ENCODE data around the gene IQGAP3. TPM values are rescaled to one million over a fixed set of nuclear protein-coding genes. Genes with fewer than 3 reads are reported as not detected.
A peak's percentile ranks its signal among the peaks of the same experiment; 100 is the strongest.

Gene IQGAP3
- polyA plus RNA-seq, 2 of the 4 experiments (the other 2 are of a cell fraction), result 15.6 to 17.0 TPM

DNA sequence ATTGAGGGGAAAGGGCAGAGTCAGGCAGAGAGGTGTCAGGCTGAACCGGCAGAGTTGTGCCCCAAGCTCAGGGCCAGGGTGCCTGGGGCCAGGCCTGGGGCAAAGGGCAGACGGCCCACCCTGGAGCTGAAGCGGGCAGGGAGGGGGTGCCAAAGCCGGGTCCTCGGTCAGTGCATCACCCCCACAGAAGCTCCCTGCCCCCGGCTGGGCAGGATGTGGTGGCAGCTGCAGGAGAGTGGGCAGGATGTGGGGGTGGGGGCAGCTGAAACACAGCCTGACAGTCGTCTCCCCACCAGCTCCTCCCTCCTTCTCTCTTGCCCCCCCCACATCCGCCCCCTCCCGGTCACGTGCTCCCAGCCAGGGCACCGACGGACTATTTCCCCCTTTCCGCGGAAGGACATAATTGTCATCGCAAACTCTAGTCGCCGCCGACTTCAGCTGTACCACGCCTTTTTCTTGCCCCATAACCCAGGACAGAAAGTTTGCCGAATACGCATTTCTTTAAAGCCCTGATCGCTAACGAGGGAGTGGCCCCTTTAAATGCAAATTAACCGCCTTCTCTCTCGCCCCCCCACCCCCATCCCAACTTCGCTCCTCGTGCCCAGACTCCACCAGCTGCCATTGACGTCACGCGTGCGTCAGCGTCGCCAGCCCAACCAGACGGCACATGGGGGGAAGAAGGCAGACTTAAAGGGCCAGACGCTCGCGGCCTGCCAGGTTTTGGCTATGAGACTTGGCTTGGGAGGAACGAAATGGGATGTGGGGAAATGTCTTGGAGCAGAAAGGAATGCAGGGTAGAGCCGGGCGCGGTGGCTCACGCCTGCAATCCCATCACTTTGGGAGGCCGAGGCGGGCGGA lies 67.3 kb downstream of the IQGAP3 start (continued):
- TF ChIP-seq, protein P1, sequence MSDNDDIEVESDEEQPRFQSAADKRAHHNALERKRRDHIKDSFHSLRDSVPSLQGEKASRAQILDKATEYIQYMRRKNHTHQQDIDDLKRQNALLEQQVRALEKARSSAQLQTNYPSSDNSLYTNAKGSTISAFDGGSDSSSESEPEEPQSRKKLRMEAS (IDR thresholded peaks at IDR 0.05), result peak; percentile 99
- TF ChIP-seq FOSL2 (IDR thresholded peaks at IDR 0.05) (no peak), FOSL2 (CRISPR knock-in tag; IDR thresholded peaks at IDR 0.05) (peak; percentile 77), RARB (CRISPR knock-in tag; IDR thresholded peaks at IDR 0.05) (peak; percentile 79), ZNF302 (CRISPR knock-in tag; IDR thresholded peaks at IDR 0.05) (0 out of 2 replicates have a peak, but pooled peaks have one; percentile 60), EHMT2 (IDR thresholded peaks at IDR 0.05; ENCODE audit: low read depth) (no peak), HOXB13 (CRISPR knock-in tag; IDR thresholded peaks at IDR 0.05; ENCODE audit: low read depth) (peak; percentile 39; the same call in 1 of the 2 replicates), ZFP36 (IDR thresholded peaks at IDR 0.05; ENCODE audit: borderline replicate concordance, partially characterized antibody) (no peak), NPAS2 (CRISPR knock-in tag; IDR thresholded peaks at IDR 0.05; ENCODE audit: borderline replicate concordance) (peak; percentile 74), RAD21 (conservative IDR thresholded peaks at IDR 0.05 in 1 of 2, IDR thresholded peaks at IDR 0.05 in 1 of 2) (peak in 1 of 2 experiments; percentile 41; a peak in 2 of 5 replicates), RFX5 (IDR thresholded peaks at IDR 0.05) (no peak), HOXA7 (CRISPR knock-in tag; IDR thresholded peaks at IDR 0.05) (peak; percentile 82), SMC3 (IDR thresholded peaks at IDR 0.05) (peak; percentile 42; the same call in 2 of the 3 replicates), CEBPB (IDR thresholded peaks at IDR 0.05) (peak in 1 of 2 experiments; percentile 65; a peak in 2 of 4 replicates), CHD2 (IDR thresholded peaks at IDR 0.05; ENCODE audit: low read length, partially characterized antibody) (peak; percentile 65), CBX2 (IDR thresholded peaks at IDR 0.05; ENCODE audit: borderline replicate concordance, low read depth) (no peak), EHF (CRISPR knock-in tag; IDR thresholded peaks at IDR 0.05) (peak; percentile 93), KDM5A (IDR thresholded peaks at IDR 0.05) (no peak), FOSB (CRISPR knock-in tag; IDR thresholded peaks at IDR 0.05) (0 out of 2 replicates have a peak, but pooled peaks have one; percentile 54), ESRRA (IDR thresholded peaks at IDR 0.05; ENCODE audit: borderline replicate concordance, low read length) (no peak), SREBF2 (IDR thresholded peaks at IDR 0.05) (no peak), NFE2L2 (conservative IDR thresholded peaks at IDR 0.05; ENCODE audit: low read length) (no peak), HOXB5 (CRISPR knock-in tag; IDR thresholded peaks at IDR 0.05) (peak; percentile 91), GATA3 (IDR thresholded peaks at IDR 0.05; ENCODE audit: borderline replicate concordance) (peak; percentile 85), RNF2 (IDR thresholded peaks at IDR 0.05; ENCODE audit: borderline replicate concordance, low read depth) (no peak), PHF8 (IDR thresholded peaks at IDR 0.05; ENCODE audit: borderline replicate concordance, low read depth) (no peak), BHLHE40 (IDR thresholded peaks at IDR 0.05; ENCODE audit: low read depth, low read length) (peak; percentile 86), ZSCAN20 (CRISPR knock-in tag; IDR thresholded peaks at IDR 0.05) (peak; percentile 87), MAZ (IDR thresholded peaks at IDR 0.05; ENCODE audit: borderline replicate concordance, low read depth, low read length) (peak; percentile 97; the same call in 1 of the 2 replicates), HEYL (CRISPR knock-in tag; IDR thresholded peaks at IDR 0.05) (peak; percentile 33; the same call in 1 of the 2 replicates)
- TF ChIP-seq, protein P2, sequence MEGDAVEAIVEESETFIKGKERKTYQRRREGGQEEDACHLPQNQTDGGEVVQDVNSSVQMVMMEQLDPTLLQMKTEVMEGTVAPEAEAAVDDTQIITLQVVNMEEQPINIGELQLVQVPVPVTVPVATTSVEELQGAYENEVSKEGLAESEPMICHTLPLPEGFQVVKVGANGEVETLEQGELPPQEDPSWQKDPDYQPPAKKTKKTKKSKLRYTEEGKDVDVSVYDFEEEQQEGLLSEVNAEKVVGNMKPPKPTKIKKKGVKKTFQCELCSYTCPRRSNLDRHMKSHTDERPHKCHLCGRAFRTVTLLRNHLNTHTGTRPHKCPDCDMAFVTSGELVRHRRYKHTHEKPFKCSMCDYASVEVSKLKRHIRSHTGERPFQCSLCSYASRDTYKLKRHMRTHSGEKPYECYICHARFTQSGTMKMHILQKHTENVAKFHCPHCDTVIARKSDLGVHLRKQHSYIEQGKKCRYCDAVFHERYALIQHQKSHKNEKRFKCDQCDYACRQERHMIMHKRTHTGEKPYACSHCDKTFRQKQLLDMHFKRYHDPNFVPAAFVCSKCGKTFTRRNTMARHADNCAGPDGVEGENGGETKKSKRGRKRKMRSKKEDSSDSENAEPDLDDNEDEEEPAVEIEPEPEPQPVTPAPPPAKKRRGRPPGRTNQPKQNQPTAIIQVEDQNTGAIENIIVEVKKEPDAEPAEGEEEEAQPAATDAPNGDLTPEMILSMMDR (IDR thresholded peaks at IDR 0.05), result no peak
- TF ChIP-seq, protein P3, sequence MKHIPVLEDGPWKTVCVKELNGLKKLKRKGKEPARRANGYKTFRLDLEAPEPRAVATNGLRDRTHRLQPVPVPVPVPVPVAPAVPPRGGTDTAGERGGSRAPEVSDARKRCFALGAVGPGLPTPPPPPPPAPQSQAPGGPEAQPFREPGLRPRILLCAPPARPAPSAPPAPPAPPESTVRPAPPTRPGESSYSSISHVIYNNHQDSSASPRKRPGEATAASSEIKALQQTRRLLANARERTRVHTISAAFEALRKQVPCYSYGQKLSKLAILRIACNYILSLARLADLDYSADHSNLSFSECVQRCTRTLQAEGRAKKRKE (CRISPR knock-in tag; IDR thresholded peaks at IDR 0.05; ENCODE audit: low read depth), result peak; percentile 92
- TF ChIP-seq, protein P4, sequence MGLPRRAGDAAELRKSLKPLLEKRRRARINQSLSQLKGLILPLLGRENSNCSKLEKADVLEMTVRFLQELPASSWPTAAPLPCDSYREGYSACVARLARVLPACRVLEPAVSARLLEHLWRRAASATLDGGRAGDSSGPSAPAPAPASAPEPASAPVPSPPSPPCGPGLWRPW (IDR thresholded peaks at IDR 0.05), result no peak
- TF ChIP-seq, protein P5, sequence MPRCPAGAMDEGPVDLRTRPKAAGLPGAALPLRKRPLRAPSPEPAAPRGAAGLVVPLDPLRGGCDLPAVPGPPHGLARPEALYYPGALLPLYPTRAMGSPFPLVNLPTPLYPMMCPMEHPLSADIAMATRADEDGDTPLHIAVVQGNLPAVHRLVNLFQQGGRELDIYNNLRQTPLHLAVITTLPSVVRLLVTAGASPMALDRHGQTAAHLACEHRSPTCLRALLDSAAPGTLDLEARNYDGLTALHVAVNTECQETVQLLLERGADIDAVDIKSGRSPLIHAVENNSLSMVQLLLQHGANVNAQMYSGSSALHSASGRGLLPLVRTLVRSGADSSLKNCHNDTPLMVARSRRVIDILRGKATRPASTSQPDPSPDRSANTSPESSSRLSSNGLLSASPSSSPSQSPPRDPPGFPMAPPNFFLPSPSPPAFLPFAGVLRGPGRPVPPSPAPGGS (IDR thresholded peaks at IDR 0.05), result peak; percentile 55; the same call in 1 of the 3 replicates
